Calu3 (cell line): ENCODE data around the gene CNNM2. TPM values are rescaled to one million over a fixed set of nuclear protein-coding genes. Genes with fewer than 3 reads are reported as not detected.

Experiments
- BruUV-seq: library from RNA; stranded (reverse); fragments of 400-500 nt; replicated peaks from 2 replicates; lab custom pipeline; 2021; lab: Mats Ljungman, UMichigan
- CTCF ChIA-PET: fragments of 300-600 bp; sonication (Branson Sonifier 250); formaldehyde crosslinking; loops from one replicate; lab custom pipeline; 2022; ENCODE audit warnings: antibody characterized with exemption; lab: Charles Lee
- DNase-seq: peaks from one replicate; pipeline ENCODE4 v3.0.0; 2022
- H3K27ac Mint-ChIP-seq: one replicate; pipeline ENCODE4 v1.8.0; 2022; ENCODE audit warnings: mixed read lengths; ENCODE audit not compliant: unreplicated experiment
- H3K27me3 Mint-ChIP-seq: one replicate; pipeline ENCODE4 v1.8.0; 2022; ENCODE audit warnings: mixed read lengths; ENCODE audit not compliant: unreplicated experiment
- H3K36me3 Mint-ChIP-seq: one replicate; pipeline ENCODE4 v1.8.0; 2022; ENCODE audit warnings: mild to moderate bottlenecking, moderate library complexity, mixed read lengths; ENCODE audit not compliant: insufficient read depth, unreplicated experiment
- H3K4me1 Mint-ChIP-seq: one replicate; pipeline ENCODE4 v1.8.0; 2022; ENCODE audit warnings: mild to moderate bottlenecking, low read depth, mixed read lengths; ENCODE audit not compliant: unreplicated experiment
- H3K4me3 Mint-ChIP-seq: one replicate; pipeline ENCODE4 v1.8.0; 2022; ENCODE audit warnings: mild to moderate bottlenecking, low read depth, moderate library complexity, mixed read lengths; ENCODE audit not compliant: unreplicated experiment
- H3K9me3 Mint-ChIP-seq: one replicate; pipeline ENCODE4 v1.8.0; 2022; ENCODE audit warnings: low read depth, mixed read lengths; ENCODE audit not compliant: unreplicated experiment
- intact Hi-C: fragments of 100-400 bp; cut with micrococcal nuclease; formaldehyde crosslinking; loops from one replicate; pipeline ENCODE4 v1.10.0; 2022; ENCODE audit not compliant: unreplicated experiment
- total RNA-seq: library from RNA; stranded (reverse); gene quantifications from 2 replicates; pipeline ENCODE4 v1.2.3, GENCODE V29; 2022
- TF ChIP-seq, protein P1 (sequence below): fragments of 200-600 bp; IDR thresholded peaks from one replicate; pipeline ENCODE4 v1.8.0; 2022; ENCODE audit warnings: antibody characterized with exemption; ENCODE audit not compliant: unreplicated experiment

Gene CNNM2
- total RNA-seq, 1 experiment from 2014 or later = 4.2 TPM

DNA sequence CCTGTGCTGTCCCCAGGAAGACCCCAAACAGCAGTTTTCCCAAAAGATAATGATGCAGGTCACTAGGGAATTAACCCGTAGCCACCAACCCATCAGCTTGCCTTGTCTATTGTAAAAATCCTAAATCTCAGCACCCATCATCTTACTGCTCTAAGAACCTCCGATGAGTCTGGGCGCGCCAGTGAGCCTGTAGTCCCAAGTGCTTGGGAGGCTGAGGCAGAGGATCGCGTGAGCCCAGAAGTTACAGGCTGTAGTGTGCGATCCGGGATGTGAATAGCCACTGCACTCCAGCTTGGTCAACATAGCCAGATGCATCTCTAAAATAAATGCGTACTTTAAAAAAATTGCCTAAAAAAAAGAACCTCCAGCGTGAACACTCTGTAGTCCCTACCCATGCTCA, 47.9 kb upstream of the CNNM2 start:
- H3K36me3 Mint-ChIP-seq = peaks cover 12% of the 10 kb centered on the region
- CTCF ChIA-PET = interaction anchor here (0.5 kb wide), 1 partner anchor 225 kb away, joined by 3 read pairs; no protein-coding TSS in a partner anchor
- peak overlapping the region; percentile 60 for H3K4me3 Mint-ChIP-seq
- no peaks in the 10 kb centered on the region for H3K27me3 Mint-ChIP-seq
- H3K9me3 Mint-ChIP-seq = no peaks in the 10 kb centered on the region
- intact Hi-C loops = no loop called here
- no peak for DNase-seq
- H3K27ac Mint-ChIP-seq = no peak overlapping the region
- TF ChIP-seq, protein P1, sequence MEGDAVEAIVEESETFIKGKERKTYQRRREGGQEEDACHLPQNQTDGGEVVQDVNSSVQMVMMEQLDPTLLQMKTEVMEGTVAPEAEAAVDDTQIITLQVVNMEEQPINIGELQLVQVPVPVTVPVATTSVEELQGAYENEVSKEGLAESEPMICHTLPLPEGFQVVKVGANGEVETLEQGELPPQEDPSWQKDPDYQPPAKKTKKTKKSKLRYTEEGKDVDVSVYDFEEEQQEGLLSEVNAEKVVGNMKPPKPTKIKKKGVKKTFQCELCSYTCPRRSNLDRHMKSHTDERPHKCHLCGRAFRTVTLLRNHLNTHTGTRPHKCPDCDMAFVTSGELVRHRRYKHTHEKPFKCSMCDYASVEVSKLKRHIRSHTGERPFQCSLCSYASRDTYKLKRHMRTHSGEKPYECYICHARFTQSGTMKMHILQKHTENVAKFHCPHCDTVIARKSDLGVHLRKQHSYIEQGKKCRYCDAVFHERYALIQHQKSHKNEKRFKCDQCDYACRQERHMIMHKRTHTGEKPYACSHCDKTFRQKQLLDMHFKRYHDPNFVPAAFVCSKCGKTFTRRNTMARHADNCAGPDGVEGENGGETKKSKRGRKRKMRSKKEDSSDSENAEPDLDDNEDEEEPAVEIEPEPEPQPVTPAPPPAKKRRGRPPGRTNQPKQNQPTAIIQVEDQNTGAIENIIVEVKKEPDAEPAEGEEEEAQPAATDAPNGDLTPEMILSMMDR = no peak
- no peaks in the 10 kb centered on the region for H3K4me1 Mint-ChIP-seq
- no TSS peak for BruUV-seq

DNA sequence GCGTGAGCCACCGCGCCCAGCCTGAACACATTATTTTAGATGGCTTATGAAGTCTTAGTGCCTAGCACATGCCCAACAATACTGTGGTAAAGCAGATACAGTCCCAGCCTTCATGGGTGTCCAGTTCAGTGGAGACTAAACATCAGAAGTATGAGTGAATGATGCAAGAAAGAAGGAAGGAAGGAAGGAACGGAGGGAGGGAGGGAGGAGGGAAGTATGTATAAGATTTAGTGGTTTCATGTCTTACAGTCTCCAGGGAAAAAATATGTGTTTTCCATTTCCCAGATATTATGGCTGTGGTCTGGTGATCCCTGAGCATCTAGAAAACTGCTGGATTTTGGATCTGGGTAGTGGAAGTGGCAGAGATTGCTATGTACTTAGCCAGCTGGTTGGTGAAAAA, 45.9 kb upstream of the CNNM2 start:
- no TSS peak for BruUV-seq
- intact Hi-C loops = no loop called here
- Mint-ChIP-seq H3K27ac (no peak overlapping the region), H3K4me3 (no peak overlapping the region), H3K36me3 (peaks cover 12% of the 10 kb centered on the region), H3K4me1 (no peaks in the 10 kb centered on the region), H3K9me3 (no peaks in the 10 kb centered on the region), H3K27me3 (no peaks in the 10 kb centered on the region)
- DNase-seq = no peak
- TF ChIP-seq, protein P1 = no peak
- CTCF ChIA-PET = no interaction called here

DNA sequence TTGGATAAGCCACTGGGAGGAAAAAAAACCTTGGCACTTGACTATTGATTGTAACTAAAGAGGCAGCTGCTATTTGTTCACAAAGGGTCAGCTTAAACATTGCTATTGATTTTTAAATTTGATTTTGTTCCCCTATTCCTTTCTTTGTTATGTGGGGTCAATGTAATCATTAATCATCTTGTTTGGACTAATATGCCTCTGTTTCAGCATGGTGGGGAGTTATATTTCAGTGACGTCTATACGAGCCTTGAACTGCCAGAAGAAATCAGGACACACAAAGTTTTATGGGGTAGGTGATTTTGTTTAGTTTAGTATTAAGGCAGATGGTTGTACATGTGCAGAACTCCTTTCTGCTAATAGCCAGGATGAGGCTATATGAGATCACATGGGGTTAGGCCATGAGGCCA, 41.3 kb upstream of the CNNM2 start:
- Mint-ChIP-seq H3K27me3 (no peaks in the 10 kb centered on the region), H3K36me3 (no peaks in the 10 kb centered on the region), H3K4me1 (no peaks in the 10 kb centered on the region), H3K9me3 (no peaks in the 10 kb centered on the region), H3K4me3 (no peak overlapping the region), H3K27ac (no peak overlapping the region)
- BruUV-seq = no TSS peak
- CTCF ChIA-PET = no interaction called here
- no peak for DNase-seq
- intact Hi-C loops = no loop called here
- TF ChIP-seq, protein P1 = no peak

DNA sequence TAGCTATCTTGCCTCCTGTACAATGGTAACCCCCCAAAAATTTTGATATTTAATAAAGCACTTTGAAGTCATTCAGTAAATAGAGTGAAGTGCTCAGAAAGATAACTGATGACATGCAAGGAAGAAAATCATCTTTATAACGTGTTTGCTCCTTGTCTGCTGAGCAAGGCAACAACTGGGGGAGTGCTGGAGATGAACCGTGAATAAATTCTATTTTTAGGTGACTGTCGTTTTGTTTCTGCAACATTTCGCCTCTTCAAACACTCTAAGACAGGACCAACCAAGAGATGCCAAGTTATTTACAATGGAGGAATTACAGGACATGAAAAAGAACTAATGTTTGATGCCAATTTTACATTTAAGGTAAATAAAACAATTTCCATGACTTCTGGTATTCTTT, 39.5 kb upstream of the CNNM2 start:
- no peak for DNase-seq

More for the DNA sequence above, 39.5 kb upstream of the CNNM2 start:
- Mint-ChIP-seq H3K4me1 (no peaks in the 10 kb centered on the region), H3K27ac (no peak overlapping the region), H3K9me3 (no peaks in the 10 kb centered on the region), H3K27me3 (no peaks in the 10 kb centered on the region), H3K36me3 (no peaks in the 10 kb centered on the region), H3K4me3 (no peak overlapping the region)
- intact Hi-C loops = no loop called here
- BruUV-seq = no TSS peak
- TF ChIP-seq, protein P1 = no peak
- CTCF ChIA-PET = no interaction called here
